Measurements from ENCODE around the gene MTX1. TPM values are rescaled to one million over a fixed set of nuclear protein-coding genes. Genes with fewer than 3 reads are reported as not detected.

MTX1 gene
- polyA plus RNA-seq, 4 donors: 40.0 to 72.2 (median 49.4) TPM

DNA sequence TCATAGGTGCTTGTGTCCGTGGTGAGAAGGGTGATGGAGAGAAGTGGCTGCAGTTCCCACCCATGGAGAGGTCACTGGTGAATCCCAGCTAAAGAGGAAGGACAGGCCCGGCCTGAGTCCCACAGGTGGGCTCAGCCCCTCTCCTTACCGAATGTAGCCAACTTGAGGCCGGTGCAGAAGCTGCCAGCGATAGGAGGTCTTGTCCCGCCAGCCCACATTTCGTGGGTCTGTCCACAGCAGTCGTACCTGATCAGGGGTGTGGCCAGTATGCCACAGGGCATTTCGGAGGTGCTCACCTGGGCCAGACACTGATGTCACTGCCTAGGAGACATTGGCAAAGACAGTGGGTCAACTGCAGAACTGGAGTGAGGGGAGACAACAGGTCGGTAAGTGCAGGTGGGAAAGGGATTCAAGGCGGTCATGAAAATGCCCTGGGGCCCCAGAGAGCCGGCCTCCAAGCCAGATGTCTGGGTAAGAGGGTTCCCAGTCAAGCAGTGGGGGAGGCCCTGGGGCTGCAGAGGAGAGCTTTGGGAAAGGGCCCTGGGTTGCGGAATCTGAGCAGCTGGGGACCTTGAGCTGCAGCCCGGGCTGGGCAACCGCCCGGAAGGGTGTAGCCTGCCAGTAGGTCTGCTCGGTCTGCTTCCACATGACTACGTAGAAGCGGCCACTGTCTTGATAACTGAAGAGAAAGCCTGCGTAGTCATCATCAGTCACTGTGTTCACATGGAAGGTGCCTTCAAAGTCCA, 11.4 kb upstream of the MTX1 start:
- Histone ChIP-seq H3K27ac (ENCODE audit: low read depth in 1 of 3, low read length in 2 of 3) (no peak overlapping the region), H3K4me1 (ENCODE audit: control insufficient read depth in 3 of 3, insufficient read depth in 2 of 3, low read depth in 1 of 3, low read length in 2 of 3) (peaks cover 0 to 22% (median 0%) of the 10 kb centered on the region in 3 donors), H3K27me3 (ENCODE audit: control insufficient read depth in 3 of 3, insufficient read depth in 3 of 3, low read length in 3 of 3) (peaks cover 0 to 21% (median 0%) of the 10 kb centered on the region in 3 donors), H3K9me3 (ENCODE audit: control insufficient read depth in 2 of 2, insufficient read depth in 1 of 2, low read depth in 1 of 2, low read length in 1 of 2) (no peaks in the 10 kb centered on the region), H3K36me3 (ENCODE audit: control insufficient read depth in 3 of 3, insufficient read depth in 2 of 3, low read depth in 1 of 3, low read length in 3 of 3) (peaks cover 0 to 45% (median 0%) of the 10 kb centered on the region in 3 donors), H3K4me3 (ENCODE audit: low read depth in 1 of 3, low read length in 3 of 3) (no peak overlapping the region)
- DNase-seq (no peak), FAIRE-seq (no peak)
- WGBS, 3 donors: 89 to 96% (median 90%) methylated on average over 20 of the region's 20 CpGs

DNA sequence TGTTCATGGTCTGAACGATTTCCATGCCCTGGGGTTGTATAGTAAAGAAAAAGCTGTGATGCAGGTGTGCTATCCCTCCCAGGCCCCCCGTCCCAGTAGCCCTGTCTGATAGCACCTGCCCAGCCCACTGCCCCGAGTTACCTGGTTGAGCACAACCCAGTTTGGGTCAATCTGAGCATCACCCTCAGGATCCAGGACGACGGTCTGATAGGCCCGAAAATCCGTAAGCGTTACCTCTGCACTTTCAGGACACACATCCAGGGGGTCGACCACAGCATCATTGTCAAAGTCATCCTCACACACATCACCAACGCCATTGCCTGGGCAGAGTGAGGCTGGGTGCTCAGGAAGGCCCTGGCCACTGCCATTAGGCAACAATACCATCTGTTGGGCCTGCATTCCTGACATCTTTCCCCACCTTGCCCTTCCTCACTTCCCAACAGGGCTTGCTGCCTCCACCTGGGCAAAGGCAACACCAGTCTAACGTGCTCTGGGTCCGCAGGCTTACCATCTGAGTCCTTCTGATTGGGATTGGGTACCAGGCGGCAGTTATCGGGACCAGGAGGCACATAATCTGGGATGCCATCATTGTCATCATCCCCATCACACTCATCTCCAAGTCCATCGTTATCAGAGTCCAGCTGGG, 10.5 kb upstream of the MTX1 start:
- WGBS, 3 donors: 91 to 92% (median 92%) methylated on average over 15 of the region's 15 CpGs
- FAIRE-seq: no peak
- Histone ChIP-seq H3K27me3 (ENCODE audit: control insufficient read depth in 3 of 3, insufficient read depth in 3 of 3, low read length in 3 of 3) (peaks cover 0 to 21% (median 0%) of the 10 kb centered on the region in 3 donors), H3K36me3 (ENCODE audit: control insufficient read depth in 3 of 3, insufficient read depth in 2 of 3, low read depth in 1 of 3, low read length in 3 of 3) (peaks cover 0 to 47% (median 0%) of the 10 kb centered on the region in 3 donors), H3K27ac (ENCODE audit: low read depth in 1 of 3, low read length in 2 of 3) (no peak overlapping the region), H3K9me3 (ENCODE audit: control insufficient read depth in 2 of 2, insufficient read depth in 1 of 2, low read depth in 1 of 2, low read length in 1 of 2) (no peaks in the 10 kb centered on the region), H3K4me1 (ENCODE audit: control insufficient read depth in 3 of 3, insufficient read depth in 2 of 3, low read depth in 1 of 3, low read length in 2 of 3) (peaks cover 0 to 20% (median 0%) of the 10 kb centered on the region in 3 donors), H3K4me3 (ENCODE audit: low read depth in 1 of 3, low read length in 3 of 3) (no peak overlapping the region)
- DNase-seq: no peak

DNA sequence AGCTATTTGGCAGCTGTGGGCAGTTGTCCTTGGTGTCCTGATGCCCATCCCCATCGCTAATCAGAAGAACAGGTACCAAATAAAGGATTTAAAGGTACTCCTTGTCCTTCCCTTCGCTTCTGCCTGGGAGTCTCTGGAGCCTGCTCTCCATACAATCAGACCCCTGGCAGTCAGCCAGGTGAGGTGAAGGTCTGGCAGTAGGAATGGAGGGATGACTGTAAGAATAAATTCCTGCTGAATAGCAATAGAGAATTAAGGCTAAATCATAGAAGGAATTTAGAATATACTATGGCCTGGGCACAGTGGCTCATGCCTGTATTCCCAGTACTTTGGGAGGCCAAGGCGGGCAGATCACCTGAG, 10.0 kb upstream of the MTX1 start:
- FAIRE-seq (no peak), DNase-seq (no peak)
- WGBS, 3 donors: 90 to 98% (median 97%) methylated on average over 3 of the region's 3 CpGs
- H3K36me3 ChIP-seq (ENCODE audit: control insufficient read depth in 3 of 3, insufficient read depth in 2 of 3, low read depth in 1 of 3, low read length in 3 of 3): peaks cover 0 to 47% (median 0%) of the 10 kb centered on the region in 3 donors
- H3K9me3 ChIP-seq (ENCODE audit: control insufficient read depth in 2 of 2, insufficient read depth in 1 of 2, low read depth in 1 of 2, low read length in 1 of 2): no peaks in the 10 kb centered on the region
- peaks cover 0 to 15% (median 0%) of the 10 kb centered on the region in 3 donors for H3K4me1 ChIP-seq (ENCODE audit: control insufficient read depth in 3 of 3, insufficient read depth in 2 of 3, low read depth in 1 of 3, low read length in 2 of 3)
- no peak overlapping the region for H3K4me3 ChIP-seq (ENCODE audit: low read depth in 1 of 3, low read length in 3 of 3)
- H3K27me3 ChIP-seq (ENCODE audit: control insufficient read depth in 3 of 3, insufficient read depth in 3 of 3, low read length in 3 of 3): peaks cover 0 to 20% (median 0%) of the 10 kb centered on the region in 3 donors
- H3K27ac ChIP-seq (ENCODE audit: low read depth in 1 of 3, low read length in 2 of 3): no peak overlapping the region

DNA sequence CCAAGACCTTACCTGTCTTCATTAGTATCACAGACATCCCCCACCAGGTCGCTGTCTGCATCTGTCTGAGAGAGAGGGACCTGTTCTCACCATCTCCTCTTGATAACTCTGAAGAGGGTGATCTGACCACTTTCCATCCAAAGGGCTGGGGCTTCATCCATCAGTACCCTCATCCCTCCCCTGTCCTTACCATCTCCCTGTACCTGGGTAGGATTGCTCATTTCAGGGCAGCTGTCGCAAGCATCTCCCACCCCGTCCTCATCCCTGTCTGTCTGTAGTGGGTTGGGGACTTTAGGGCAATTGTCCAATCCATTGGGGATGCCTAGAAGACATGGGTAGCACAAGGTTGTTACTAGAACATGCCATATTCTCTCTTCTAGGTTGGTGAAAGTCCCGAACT, 8.7 kb upstream of the MTX1 start:
- FAIRE-seq (no peak), DNase-seq (no peak)
- WGBS, 3 donors: 80 to 88% (median 83%) methylated on average over 4 of the region's 4 CpGs
- H3K4me1 ChIP-seq (ENCODE audit: control insufficient read depth in 3 of 3, insufficient read depth in 2 of 3, low read depth in 1 of 3, low read length in 2 of 3): peaks cover 0 to 6% (median 0%) of the 10 kb centered on the region in 3 donors
- peaks cover 0 to 49% (median 0%) of the 10 kb centered on the region in 3 donors for H3K36me3 ChIP-seq (ENCODE audit: control insufficient read depth in 3 of 3, insufficient read depth in 2 of 3, low read depth in 1 of 3, low read length in 3 of 3)
- H3K4me3 ChIP-seq (ENCODE audit: low read depth in 1 of 3, low read length in 3 of 3): no peak overlapping the region
- peaks cover 0 to 7% (median 0%) of the 10 kb centered on the region in 3 donors for H3K27me3 ChIP-seq (ENCODE audit: control insufficient read depth in 3 of 3, insufficient read depth in 3 of 3, low read length in 3 of 3)
- no peak overlapping the region for H3K27ac ChIP-seq (ENCODE audit: low read depth in 1 of 3, low read length in 2 of 3)
- H3K9me3 ChIP-seq (ENCODE audit: control insufficient read depth in 2 of 2, insufficient read depth in 1 of 2, low read depth in 1 of 2, low read length in 1 of 2): no peaks in the 10 kb centered on the region

DNA sequence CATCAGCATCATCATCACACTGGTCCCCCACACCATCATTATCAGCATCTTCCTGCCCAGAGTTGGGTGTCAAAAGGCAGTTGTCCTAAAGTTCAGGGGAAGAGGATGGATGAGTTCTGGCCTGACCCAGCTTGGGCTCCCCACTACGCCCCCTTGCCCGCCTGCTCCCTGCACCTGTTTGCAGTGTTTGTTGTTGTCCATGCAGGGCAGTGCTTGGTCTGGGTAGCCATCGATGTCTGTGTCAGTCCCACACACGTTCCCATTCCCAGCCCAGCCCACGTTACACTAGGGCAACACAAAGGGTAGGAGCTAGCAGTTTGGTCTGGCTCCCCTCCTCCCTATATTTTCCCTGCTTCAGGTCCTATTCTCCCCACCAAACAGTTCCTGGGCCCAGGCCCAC, 7.6 kb upstream of the MTX1 start:
- no peaks in the 10 kb centered on the region for H3K9me3 ChIP-seq (ENCODE audit: control insufficient read depth in 2 of 2, insufficient read depth in 1 of 2, low read depth in 1 of 2, low read length in 1 of 2)
- FAIRE-seq (no peak), DNase-seq (no peak)
- H3K4me1 ChIP-seq (ENCODE audit: control insufficient read depth in 3 of 3, insufficient read depth in 2 of 3, low read depth in 1 of 3, low read length in 2 of 3): no peaks in the 10 kb centered on the region
- 86 to 87% (median 87%) methylated on average over 5 of the region's 5 CpGs for whole genome bisulfite sequencing, 3 donors
- H3K4me3 ChIP-seq (ENCODE audit: low read depth in 1 of 3, low read length in 3 of 3): no peak overlapping the region
- no peak overlapping the region for H3K27ac ChIP-seq (ENCODE audit: low read depth in 1 of 3, low read length in 2 of 3)
- H3K27me3 ChIP-seq (ENCODE audit: control insufficient read depth in 3 of 3, insufficient read depth in 3 of 3, low read length in 3 of 3): no peaks in the 10 kb centered on the region
- H3K36me3 ChIP-seq (ENCODE audit: control insufficient read depth in 3 of 3, insufficient read depth in 2 of 3, low read depth in 1 of 3, low read length in 3 of 3): peaks cover 0 to 56% (median 0%) of the 10 kb centered on the region in 3 donors

DNA sequence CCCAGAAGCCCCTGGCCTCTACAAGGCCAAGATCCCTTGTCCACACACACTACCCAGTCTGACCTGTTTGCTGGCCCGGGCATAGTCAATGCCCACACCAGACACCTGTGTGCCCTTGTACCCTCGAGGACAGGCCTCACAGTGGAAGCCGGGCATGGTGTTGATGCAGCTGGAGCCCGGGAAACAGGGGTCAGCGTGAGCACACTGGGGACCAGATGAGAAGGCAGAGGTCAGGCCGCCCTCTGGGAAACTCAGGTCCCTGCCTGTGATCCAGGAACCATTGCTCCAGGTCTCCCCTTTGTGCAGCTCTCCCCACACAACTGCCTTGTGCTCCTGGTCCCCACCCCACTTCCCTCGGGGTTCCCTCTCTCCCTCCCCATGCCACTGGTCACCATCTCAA, 6.3 kb upstream of the MTX1 start:
- Histone ChIP-seq H3K9me3 (ENCODE audit: control insufficient read depth in 2 of 2, insufficient read depth in 1 of 2, low read depth in 1 of 2, low read length in 1 of 2) (no peaks in the 10 kb centered on the region), H3K36me3 (ENCODE audit: control insufficient read depth in 3 of 3, insufficient read depth in 2 of 3, low read depth in 1 of 3, low read length in 3 of 3) (peaks cover 0 to 48% (median 0%) of the 10 kb centered on the region in 3 donors), H3K4me1 (ENCODE audit: control insufficient read depth in 3 of 3, insufficient read depth in 2 of 3, low read depth in 1 of 3, low read length in 2 of 3) (peaks cover 0 to 3% (median under 1%) of the 10 kb centered on the region in 3 donors), H3K4me3 (ENCODE audit: low read depth in 1 of 3, low read length in 3 of 3) (no peak overlapping the region), H3K27ac (ENCODE audit: low read depth in 1 of 3, low read length in 2 of 3) (no peak overlapping the region), H3K27me3 (ENCODE audit: control insufficient read depth in 3 of 3, insufficient read depth in 3 of 3, low read length in 3 of 3) (no peaks in the 10 kb centered on the region)
- FAIRE-seq (no peak), DNase-seq (no peak)
- WGBS, 3 donors: 72 to 91% (median 79%) methylated on average over 7 of the region's 7 CpGs

DNA sequence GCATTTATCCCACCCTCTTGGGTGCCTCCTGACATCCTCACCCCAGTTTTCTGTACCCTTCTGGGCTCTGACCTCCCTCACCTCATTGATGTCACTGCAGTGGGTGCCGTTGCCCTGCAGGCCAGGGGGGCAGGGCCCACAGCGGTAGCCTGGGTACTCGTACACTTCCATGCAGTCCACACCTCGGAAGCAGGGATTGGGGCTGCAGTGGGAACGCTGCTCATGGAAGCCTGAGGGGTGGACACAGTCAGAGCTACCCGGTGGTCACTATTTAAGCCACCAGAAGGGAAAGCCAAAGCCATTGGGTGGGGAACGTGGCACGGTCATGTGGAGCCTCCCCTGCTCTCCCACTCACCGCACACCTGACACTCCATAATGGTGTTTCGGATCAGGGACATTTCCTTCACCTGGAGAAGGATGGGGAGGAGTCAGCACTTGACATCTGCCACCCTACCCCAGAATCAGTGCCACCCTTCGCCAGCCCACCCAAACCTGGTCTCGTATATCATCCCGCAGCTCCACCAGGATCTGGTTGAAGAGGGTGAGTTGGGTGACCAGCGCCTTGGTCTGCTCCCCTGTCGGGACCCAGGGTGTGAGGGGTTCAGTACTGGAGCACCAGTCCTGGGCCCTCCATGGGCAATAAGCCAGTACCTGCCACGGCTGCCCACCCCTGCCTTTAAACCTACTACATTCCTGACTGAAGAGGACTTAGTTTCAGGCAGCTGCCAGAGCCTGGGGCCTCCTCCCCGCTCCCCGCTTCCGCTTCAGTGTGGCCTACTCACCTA, 5.6 kb upstream of the MTX1 start:
- no peak for DNase-seq
- H3K4me1 ChIP-seq (ENCODE audit: control insufficient read depth in 3 of 3, insufficient read depth in 2 of 3, low read depth in 1 of 3, low read length in 2 of 3): peaks cover 0 to 11% (median 6%) of the 10 kb centered on the region in 3 donors
- no peak for FAIRE-seq
- H3K27ac ChIP-seq (ENCODE audit: low read depth in 1 of 3, low read length in 2 of 3): no peak overlapping the region
- peaks cover 0 to 40% (median 0%) of the 10 kb centered on the region in 3 donors for H3K36me3 ChIP-seq (ENCODE audit: control insufficient read depth in 3 of 3, insufficient read depth in 2 of 3, low read depth in 1 of 3, low read length in 3 of 3)
- H3K27me3 ChIP-seq (ENCODE audit: control insufficient read depth in 3 of 3, insufficient read depth in 3 of 3, low read length in 3 of 3): no peaks in the 10 kb centered on the region
- WGBS, 3 donors: 86 to 92% (median 89%) methylated on average over 19 of the region's 19 CpGs
- no peak overlapping the region for H3K4me3 ChIP-seq (ENCODE audit: low read depth in 1 of 3, low read length in 3 of 3)
- no peaks in the 10 kb centered on the region for H3K9me3 ChIP-seq (ENCODE audit: control insufficient read depth in 2 of 2, insufficient read depth in 1 of 2, low read depth in 1 of 2, low read length in 1 of 2)

DNA sequence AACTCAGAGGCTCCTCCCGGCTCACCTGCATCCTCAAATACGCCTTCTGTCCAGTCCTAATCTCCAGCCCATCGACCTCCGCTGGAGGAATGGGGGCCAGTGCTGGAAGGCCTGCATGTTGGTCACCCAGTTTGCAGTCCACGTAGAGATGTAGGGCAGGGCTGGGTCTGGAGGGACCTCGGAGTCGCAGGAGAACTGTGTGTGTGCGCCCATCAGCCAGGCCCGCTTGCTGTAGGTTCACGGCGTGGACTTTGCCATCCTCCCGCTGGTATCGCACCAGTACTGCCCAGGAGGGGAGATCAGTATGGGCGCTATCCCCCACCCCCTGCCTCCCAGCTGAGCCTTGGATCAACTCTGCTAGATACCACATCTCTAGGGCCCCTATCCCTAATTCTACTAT, 3.5 kb upstream of the MTX1 start:
- peaks cover 0 to 22% (median 8%) of the 10 kb centered on the region in 3 donors for H3K4me1 ChIP-seq (ENCODE audit: control insufficient read depth in 3 of 3, insufficient read depth in 2 of 3, low read depth in 1 of 3, low read length in 2 of 3)
- no peaks in the 10 kb centered on the region for H3K27me3 ChIP-seq (ENCODE audit: control insufficient read depth in 3 of 3, insufficient read depth in 3 of 3, low read length in 3 of 3)
- peaks cover 0 to 31% (median 0%) of the 10 kb centered on the region in 3 donors for H3K36me3 ChIP-seq (ENCODE audit: control insufficient read depth in 3 of 3, insufficient read depth in 2 of 3, low read depth in 1 of 3, low read length in 3 of 3)
- no peak for FAIRE-seq
- H3K27ac ChIP-seq (ENCODE audit: low read depth in 1 of 3, low read length in 2 of 3): no peak overlapping the region
- no peak overlapping the region for H3K4me3 ChIP-seq (ENCODE audit: low read depth in 1 of 3, low read length in 3 of 3)
- H3K9me3 ChIP-seq (ENCODE audit: control insufficient read depth in 2 of 2, insufficient read depth in 1 of 2, low read depth in 1 of 2, low read length in 1 of 2): no peaks in the 10 kb centered on the region
- DNase-seq: no peak
- WGBS, 3 donors: 72 to 89% (median 80%) methylated on average over 14 of the region's 14 CpGs

All from small intestine (tissue), 7 donors.